Stimulated activated CD4-positive, alpha-beta T cell treated with anti-CD3 and anti-CD28 coated beads, Interleukin-4, amount 100 ng/mL, for 24 hours (primary cell): ENCODE measurements around the gene ANGEL2.
"Not testable (repeated sequence)": the region's sequence is repeated elsewhere in the genome, so short reads cannot be mapped to it uniquely, and the experiment has no call there.

Experiments
- DNase-seq: peaks from one replicate; pipeline ENCODE4 v3.0.0-alpha.2; 2020

Gene ANGEL2

GRCh38 chr1:213017447-213018273 is 2.0 kb upstream of the ANGEL2 start:
- DNase-seq, result no peak

GRCh38 chr1:213014642-213015041 is 1.0 kb downstream of the ANGEL2 start:
- no peak for DNase-seq

GRCh38 chr1:213008564-213008963 is 7.1 kb downstream of the ANGEL2 start:
- no peak for DNase-seq

DNA sequence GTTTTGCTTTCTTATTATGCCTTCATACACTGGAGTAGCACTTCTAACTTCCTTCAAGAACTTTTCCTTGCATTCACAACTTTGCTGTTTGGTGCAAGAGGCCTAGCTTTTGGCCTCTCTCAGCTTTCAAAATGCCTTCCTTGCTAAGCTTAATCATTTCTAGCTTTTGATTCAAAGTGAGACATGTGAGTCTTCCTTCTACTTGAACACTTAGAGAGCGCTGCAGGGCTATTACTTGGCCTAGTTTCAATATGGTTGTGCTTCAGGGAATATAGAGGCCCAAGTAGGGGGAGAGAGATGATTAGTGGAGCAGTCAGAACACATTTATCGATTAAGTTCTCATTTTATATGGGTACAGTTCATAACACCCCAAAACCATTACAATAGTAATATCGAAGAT is 12.4 kb downstream of the ANGEL2 start:
- peak; percentile 12 for DNase-seq

GRCh38 chr1:212994926-212995325 is 20.7 kb downstream of the ANGEL2 start:
- no peak for DNase-seq

GRCh38 chr1:212993960-212994359 is 21.7 kb downstream of the ANGEL2 start:
- DNase-seq, result not testable (repeated sequence)

- DNase-seq, result no peak
These were observed 25.4 kb downstream of the ANGEL2 start for GRCh38 chr1:212990276-212990675.

DNA sequence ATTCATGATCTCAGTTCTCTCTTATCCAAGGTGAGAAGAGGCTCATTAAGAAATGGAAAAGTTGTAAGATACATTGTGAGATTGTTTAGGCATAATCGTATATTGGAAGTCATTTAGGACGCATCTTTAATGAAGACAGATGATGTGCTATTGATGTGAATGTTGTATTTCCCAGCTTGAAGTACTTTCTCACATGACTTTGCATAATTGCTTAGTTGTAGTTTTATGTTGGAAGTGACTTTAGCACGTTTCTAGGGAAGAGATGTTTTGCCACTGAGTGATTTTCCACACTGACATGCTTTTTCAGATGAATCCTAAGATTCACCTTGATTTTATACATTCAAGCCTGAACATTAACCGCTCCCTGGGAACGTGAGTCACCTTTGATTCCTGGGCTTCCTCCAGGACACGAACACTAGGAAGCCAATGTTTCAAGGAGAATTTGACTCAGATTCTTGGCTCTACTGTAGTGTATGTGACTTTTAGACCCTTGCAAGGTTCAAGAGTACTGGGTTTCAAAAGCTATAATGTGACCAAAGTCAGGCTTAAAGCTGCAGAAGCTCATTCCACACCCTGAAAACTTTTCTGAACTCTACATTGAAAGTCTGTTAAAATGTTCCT is 27.9 kb downstream of the ANGEL2 start:
- no peak for DNase-seq

GRCh38 chr1:212986551-212986950 is 29.1 kb downstream of the ANGEL2 start:
- DNase-seq, result no peak

DNA sequence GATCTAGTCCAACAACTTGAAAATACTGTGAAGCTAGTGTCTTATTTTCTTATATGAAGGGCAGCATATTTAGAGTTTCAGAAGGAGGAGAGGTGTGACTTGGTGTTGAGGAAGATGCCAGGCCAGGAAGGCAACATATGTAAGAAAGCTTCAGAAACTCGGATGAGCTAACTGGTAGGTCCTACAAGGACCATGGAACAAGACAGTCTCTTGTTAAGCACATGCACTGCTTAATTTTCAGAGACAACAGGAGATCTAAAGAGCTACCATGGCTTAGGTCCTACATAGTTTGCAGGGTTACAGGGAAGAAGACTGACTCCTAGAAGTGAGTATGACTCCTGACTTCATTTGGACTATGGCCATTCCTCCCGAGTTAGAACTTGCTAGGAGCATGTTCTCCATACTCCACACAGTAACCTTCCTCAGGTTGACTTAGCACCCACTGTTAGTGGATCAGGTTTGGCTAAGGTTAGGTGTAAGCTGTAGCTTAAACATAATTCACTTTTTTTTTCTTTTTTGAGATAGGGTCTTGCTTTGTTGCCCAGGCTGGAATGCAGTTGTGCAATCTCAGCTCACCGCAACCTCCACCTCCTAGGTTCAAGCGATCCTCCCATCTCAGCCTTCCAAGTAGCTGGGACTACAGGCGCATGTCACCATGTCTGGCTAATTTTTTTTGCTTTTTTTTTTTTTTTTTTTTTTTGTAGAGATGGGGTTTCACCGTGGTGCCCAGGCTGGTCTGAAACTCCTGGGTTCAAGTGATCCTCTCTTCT is 31.0 kb downstream of the ANGEL2 start:
- DNase-seq, result no peak

DNA sequence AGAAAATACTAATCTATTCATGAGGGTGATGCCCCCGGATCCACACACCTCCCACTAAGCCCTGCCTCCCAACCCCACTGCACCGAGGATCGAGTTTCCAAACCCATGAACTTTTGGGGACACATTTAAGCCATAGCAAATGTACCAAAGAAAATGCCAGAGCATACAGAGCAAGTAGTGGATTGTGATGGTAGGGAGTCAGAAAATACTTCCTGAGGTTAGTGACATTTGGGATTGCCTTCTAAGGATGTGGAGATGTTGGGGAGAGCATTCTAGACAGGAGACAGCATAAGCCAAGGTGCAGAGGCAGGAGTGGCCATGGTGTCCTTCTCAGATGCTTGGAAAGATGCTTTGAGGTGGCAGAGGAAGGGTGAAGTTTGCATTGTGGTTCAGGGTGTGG is 32.2 kb downstream of the ANGEL2 start:
- no peak for DNase-seq

- no peak for DNase-seq
These were observed 33.1 kb downstream of the ANGEL2 start for GRCh38 chr1:212982430-212983152.

GRCh38 chr1:212981571-212982328 is 33.9 kb downstream of the ANGEL2 start:
- no peak for DNase-seq

DNA sequence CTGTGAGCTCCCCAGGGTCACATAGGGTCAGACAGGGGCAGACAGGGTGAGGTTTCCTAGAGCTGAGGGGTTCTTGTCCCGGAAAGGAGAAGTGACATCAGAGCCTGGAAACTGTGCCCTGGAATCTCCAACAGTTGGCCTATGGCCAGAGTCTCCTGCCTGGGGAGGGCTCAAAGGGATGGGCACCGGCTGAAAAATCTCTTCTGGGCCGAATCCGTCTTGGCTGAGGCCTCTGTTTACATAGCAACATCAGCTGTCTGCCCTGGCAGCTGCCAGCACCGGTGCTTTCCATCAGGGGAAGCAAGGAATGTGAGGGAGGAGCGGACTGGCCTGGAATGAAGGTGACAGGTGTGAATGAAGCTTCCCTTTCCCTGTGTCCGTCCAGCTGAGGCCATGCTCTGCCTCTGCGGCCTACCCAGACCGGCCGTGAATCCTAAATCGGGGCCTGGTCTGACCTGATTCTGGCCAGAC is 34.6 kb downstream of the ANGEL2 start:
- DNase-seq, result no peak

DNA sequence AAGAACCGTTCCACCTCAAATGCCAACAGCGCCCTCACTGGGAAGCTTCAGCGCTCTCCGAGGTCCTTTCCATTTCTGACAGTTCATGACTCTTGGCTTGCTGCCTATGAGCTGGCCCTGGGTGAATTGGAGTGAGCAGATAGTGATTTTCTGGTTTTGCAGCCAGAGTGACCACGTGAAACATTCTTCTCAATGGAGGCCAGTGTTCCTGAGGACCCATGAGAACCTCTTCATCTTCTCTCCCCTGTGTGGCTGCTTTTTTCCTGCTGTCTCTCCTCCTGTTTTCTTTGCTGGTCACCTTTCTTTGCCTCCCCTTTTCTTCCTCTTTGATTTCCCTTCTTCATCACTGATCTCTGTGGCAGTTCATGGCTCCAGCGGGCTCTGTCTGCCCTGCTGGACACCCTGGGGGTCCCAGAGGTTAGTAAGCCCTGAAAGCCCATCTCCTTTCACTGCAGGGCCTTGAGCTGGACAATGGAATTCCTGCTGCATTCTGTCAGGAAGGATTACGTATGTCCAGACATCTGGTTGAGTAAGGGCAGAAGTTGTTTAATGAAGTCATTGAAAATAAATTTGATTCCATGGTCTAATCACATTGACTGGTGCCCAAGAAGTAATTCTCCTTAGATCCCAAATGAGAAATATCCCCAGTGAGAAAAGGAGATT is 35.4 kb downstream of the ANGEL2 start:
- DNase-seq, result no peak

DNA sequence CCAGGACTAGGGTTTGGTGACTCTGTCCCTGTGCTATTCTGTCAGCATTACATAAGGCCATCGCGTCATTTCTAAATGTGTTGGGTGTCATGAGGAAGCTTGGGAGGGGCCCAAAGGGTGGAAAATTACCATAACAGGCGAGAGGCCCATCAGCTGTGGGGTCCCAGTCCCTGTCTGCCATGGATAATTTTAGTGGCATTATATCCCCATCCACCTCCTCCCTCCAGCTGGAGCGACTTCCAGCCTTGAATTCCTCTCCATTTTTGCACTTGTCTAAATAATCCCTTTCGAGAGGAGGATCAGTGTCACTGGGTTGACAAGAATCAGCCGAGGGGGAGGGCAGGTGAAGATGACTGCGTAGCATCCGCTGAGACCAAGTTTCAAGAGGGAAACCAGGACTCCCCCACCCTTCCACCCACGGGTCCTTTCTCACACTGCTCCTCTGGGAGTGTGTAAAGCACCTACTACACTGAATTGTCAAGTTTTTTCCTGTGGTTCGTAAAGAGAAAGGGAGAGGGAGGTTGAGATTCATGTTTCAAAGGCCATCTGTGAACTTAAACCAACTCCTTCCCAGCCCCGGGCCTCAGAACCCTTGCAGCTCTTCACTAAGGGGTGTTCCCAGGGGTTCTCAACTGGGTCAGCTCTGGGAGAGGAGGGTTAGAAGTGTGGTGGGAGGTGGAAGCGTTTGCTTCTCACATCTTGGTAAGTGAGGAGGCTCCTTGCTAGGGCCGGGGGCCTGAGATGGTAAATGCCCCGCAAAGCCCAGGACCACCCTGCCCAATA is 36.1 kb downstream of the ANGEL2 start:
- DNase-seq, result peak; percentile 34

DNA sequence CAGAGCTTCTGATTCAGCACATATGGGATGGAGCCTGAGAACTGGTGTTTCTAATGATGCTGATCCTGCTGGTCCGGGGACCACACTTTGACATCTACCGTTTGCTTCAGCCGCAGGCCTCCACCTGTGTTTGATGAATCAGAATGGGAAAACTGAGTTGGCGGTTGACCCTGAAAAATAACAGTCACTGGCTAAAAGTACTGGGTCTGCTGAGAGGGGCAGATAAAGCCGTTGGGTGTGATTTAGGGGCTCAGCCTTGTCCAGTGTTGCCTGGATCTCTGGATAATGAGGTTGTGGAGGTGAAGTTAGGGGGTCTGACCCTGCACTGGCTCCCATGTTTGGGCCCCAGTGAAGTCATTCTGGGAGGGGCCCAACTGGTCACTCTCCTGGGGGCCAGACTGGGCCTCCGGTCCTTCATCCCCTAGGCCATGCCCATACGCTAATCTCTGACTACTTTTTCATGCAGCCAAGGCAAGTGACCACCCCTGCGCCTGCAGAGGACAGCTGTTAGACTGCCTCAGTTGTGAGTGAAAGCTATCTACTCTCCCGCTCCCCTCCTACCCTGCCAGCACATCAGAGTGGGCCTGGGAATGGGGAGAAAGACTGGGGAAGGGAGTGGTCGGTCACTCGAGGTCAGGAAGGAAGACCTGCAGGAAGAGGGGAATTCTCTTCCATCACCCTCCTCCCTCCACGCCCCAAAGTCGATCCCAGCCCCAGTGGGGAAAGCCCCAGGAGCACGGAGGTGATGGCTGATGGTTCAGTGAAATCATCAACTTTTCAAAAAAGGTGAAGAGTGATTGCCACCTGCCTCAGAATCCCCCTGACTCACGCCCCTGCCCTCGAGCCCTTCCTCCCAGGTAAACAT is 37.7 kb downstream of the ANGEL2 start:
- no peak for DNase-seq

DNA sequence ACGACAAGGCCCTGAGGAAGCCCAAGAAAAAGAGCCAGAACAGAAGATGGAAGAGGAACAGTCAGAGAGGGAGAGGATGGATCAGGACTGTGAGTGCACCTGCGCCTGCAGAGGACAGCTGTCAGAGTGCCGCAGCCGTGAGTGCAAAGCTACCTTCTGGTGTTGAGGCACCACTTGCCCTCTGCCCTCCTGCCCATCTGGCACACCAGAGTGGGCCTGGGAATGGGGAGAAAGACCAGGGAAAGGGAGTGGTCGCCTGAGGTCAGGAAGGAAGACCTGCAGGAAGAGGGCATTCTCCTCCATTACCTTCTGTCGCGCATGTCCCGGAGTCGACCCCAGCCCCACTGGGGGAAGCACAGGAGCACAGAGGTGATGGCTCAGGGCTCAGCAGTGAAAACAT is 39.1 kb downstream of the ANGEL2 start:
- DNase-seq, result no peak

DNA sequence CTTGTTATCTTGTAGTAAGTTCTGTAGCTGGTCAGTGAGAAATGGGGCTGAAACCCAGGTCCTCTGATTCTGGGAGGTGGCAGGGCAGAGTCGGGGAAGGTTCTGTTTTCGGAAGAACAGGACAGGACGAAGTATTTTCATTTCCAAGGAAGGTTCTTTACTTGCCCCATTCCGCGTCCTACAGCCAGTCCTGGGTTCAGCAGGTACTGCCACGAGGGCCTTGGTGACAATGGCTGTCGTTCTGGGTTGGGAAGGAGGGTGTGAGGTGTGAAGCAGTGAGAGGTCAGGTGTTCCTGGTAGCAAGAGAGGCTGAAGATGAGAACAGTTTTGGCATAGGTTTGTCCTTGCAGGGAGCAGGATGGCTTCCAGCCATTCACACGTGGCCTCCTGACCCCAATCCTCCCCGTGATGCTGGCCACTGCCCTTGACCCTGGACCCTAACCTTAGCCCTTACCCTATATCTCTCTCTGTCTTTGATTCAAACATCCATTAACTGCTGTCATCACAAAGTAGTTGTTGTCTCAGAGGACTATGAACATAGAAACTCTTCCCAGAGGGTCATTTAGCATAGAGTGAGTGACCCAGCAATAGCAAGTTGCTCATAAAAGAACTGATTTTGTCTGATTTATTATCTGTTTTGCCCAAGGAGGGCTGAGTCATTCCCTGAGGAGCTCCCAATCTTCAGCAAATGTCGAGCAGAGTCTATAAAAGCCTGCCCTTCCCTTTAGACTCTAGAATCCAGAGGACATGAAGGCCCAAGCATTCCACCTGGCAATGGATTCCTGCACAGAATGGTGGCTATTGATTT is 40.4 kb downstream of the ANGEL2 start:
- no peak for DNase-seq
